Lower lobe of right lung (tissue), 2 donors: Measurements from ENCODE around the gene SLC3A2. TPM values are rescaled to one million over a fixed set of nuclear protein-coding genes. Genes with fewer than 3 reads are reported as not detected.

Experiments used
- ATAC-seq, 2 donors: fragments of 200-7000 bp; cut with Tn5 transposase; one replicate each; pipeline ENCODE4 v1.9.1; 2020 to 2022; ENCODE audit warnings: mild to moderate bottlenecking in 2 of 2, moderate library complexity in 2 of 2
- DNase-seq: peaks from one replicate; pipeline ENCODE4 v3.0.0-alpha.2; 2020
- H3K27ac ChIP-seq: fragments of 200-600 bp; one replicate; pipeline ENCODE4 v1.8.0; 2022
- H3K27me3 ChIP-seq: fragments of 200-600 bp; one replicate; pipeline ENCODE4 v1.8.0; 2022; ENCODE audit warnings: low read depth
- H3K36me3 ChIP-seq: fragments of 200-600 bp; one replicate; pipeline ENCODE4 v1.8.0; 2022; ENCODE audit warnings: mild to moderate bottlenecking
- H3K4me1 ChIP-seq: fragments of 200-600 bp; one replicate; pipeline ENCODE4 v1.8.0; 2022
- H3K4me3 ChIP-seq: fragments of 200-600 bp; one replicate; pipeline ENCODE4 v1.8.0; 2022; ENCODE audit warnings: mild to moderate bottlenecking
- H3K9me3 ChIP-seq: fragments of 200-600 bp; one replicate; pipeline ENCODE4 v1.8.0; 2022
- intact Hi-C: fragments of 100-400 bp; cut with DNase I; formaldehyde crosslinking; loops from one replicate; pipeline ENCODE4 v1.11.0; 2022
- total RNA-seq: library from RNA; stranded (reverse); fragmentation: NEBNext Ultra II Directional; extraction: Animal tissue kit (Norgen Biotek cat#: 25700); gene quantifications from one replicate; pipeline ENCODE4 v1.2.1, GENCODE V29; 2021
- TF ChIP-seq, protein P1 (sequence below): fragments of 200-600 bp; IDR thresholded peaks from one replicate; pipeline ENCODE4 v1.8.0; 2022; ENCODE audit warnings: antibody characterized with exemption, mild to moderate bottlenecking
- donor health status: DM: no; HTN: yes; CAD: no; lungs with severe emphysema.

Gene SLC3A2
- total RNA-seq, 1 donor from 2014 or later: 214 TPM

GRCh38 chr11:62923601-62924411 lies 43.1 kb downstream of the SLC3A2 start:
- ATAC-seq: no peak
- no peaks in the 10 kb centered on the region for H3K9me3 ChIP-seq
- intact Hi-C loops: no loop called here
- TF ChIP-seq, protein P1, sequence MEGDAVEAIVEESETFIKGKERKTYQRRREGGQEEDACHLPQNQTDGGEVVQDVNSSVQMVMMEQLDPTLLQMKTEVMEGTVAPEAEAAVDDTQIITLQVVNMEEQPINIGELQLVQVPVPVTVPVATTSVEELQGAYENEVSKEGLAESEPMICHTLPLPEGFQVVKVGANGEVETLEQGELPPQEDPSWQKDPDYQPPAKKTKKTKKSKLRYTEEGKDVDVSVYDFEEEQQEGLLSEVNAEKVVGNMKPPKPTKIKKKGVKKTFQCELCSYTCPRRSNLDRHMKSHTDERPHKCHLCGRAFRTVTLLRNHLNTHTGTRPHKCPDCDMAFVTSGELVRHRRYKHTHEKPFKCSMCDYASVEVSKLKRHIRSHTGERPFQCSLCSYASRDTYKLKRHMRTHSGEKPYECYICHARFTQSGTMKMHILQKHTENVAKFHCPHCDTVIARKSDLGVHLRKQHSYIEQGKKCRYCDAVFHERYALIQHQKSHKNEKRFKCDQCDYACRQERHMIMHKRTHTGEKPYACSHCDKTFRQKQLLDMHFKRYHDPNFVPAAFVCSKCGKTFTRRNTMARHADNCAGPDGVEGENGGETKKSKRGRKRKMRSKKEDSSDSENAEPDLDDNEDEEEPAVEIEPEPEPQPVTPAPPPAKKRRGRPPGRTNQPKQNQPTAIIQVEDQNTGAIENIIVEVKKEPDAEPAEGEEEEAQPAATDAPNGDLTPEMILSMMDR: no peak
- H3K27ac ChIP-seq: no peak overlapping the region
- no peak for DNase-seq
- H3K4me1 ChIP-seq: peaks cover 26% of the 10 kb centered on the region
- H3K27me3 ChIP-seq: peaks cover 74% of the 10 kb centered on the region
- H3K36me3 ChIP-seq: no peaks in the 10 kb centered on the region
- H3K4me3 ChIP-seq: peak overlapping the region; percentile 17

- no peak for DNase-seq
- intact Hi-C loops: no loop called here
- H3K36me3 ChIP-seq: no peaks in the 10 kb centered on the region
- TF ChIP-seq, protein P1: no peak
- peak overlapping the region; percentile 33 for H3K4me3 ChIP-seq
- no peak for ATAC-seq
- H3K27ac ChIP-seq: no peak overlapping the region
- H3K9me3 ChIP-seq: no peaks in the 10 kb centered on the region
- H3K4me1 ChIP-seq: peaks cover 26% of the 10 kb centered on the region
- H3K27me3 ChIP-seq: peaks cover 76% of the 10 kb centered on the region
Observed at GRCh38 chr11:62925308-62925707, 44.6 kb downstream of the SLC3A2 start.

GRCh38 chr11:62925745-62926679 lies 45.3 kb downstream of the SLC3A2 start:
- peak overlapping the region; percentile 33 for H3K4me3 ChIP-seq
- H3K4me1 ChIP-seq: peaks cover 26% of the 10 kb centered on the region
- ATAC-seq (peak in 1 of 2 donors; percentile 31), DNase-seq (no peak)
- H3K9me3 ChIP-seq: no peaks in the 10 kb centered on the region
- H3K27me3 ChIP-seq: peaks cover 72% of the 10 kb centered on the region
- H3K36me3 ChIP-seq: no peaks in the 10 kb centered on the region
- H3K27ac ChIP-seq: no peak overlapping the region
- intact Hi-C loops: no loop called here
- TF ChIP-seq, protein P1: no peak

GRCh38 chr11:62926680-62927455 lies 46.2 kb downstream of the SLC3A2 start:
- Histone ChIP-seq H3K36me3 (no peaks in the 10 kb centered on the region), H3K9me3 (no peaks in the 10 kb centered on the region), H3K4me1 (peaks cover 26% of the 10 kb centered on the region), H3K27ac (no peak overlapping the region), H3K27me3 (peaks cover 68% of the 10 kb centered on the region), H3K4me3 (no peak overlapping the region)
- intact Hi-C loops: no loop called here
- TF ChIP-seq, protein P1: no peak
- DNase-seq (no peak), ATAC-seq (no peak)

DNA sequence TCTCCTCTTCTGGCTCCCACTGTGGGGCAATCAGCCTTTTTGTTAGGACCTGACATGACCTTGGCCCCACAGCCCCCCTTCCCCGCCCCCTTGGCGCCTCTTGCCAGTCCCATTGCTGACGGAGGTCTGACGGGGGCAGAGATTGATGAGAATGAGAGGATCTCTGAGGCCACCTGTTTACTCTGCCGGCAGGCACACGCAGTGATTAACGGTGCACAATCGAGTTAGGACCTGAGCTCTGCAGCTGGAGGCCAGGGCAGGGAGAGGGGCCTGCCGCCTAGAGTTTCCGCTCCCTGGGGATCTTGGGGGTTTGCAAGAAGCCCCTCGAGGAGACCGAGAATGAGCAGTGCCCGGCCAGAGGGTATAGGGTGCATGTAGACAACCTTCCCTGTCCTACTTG lies 47.3 kb downstream of the SLC3A2 start:
- no peak overlapping the region for H3K27ac ChIP-seq
- peaks cover 57% of the 10 kb centered on the region for H3K27me3 ChIP-seq
- H3K4me1 ChIP-seq: peaks cover 26% of the 10 kb centered on the region
- H3K9me3 ChIP-seq: no peaks in the 10 kb centered on the region
- no peaks in the 10 kb centered on the region for H3K36me3 ChIP-seq
- DNase-seq (no peak), ATAC-seq (no peak)
- H3K4me3 ChIP-seq: no peak overlapping the region
- intact Hi-C loops: no loop called here
- TF ChIP-seq, protein P1: no peak
